GM12892 (cell line): ENCODE data around the gene BCL7C.

ENCODE experiments used
- POLR2A ChIP-seq: IDR thresholded peaks from 2 replicates; pipeline ENCODE4 v1.6.1; 2011; ENCODE audit warnings: low read depth, low read length, control low read depth
- POLR2AphosphoS5 ChIP-seq: IDR thresholded peaks from 2 replicates; pipeline ENCODE4 v1.6.1; 2011; ENCODE audit warnings: low read depth, low read length, control low read depth
- TAF1 ChIP-seq: IDR thresholded peaks from 2 replicates; pipeline ENCODE4 v1.6.1; 2011; ENCODE audit warnings: low read depth, mild to moderate bottlenecking, control low read depth, low read length, borderline replicate concordance

DNA sequence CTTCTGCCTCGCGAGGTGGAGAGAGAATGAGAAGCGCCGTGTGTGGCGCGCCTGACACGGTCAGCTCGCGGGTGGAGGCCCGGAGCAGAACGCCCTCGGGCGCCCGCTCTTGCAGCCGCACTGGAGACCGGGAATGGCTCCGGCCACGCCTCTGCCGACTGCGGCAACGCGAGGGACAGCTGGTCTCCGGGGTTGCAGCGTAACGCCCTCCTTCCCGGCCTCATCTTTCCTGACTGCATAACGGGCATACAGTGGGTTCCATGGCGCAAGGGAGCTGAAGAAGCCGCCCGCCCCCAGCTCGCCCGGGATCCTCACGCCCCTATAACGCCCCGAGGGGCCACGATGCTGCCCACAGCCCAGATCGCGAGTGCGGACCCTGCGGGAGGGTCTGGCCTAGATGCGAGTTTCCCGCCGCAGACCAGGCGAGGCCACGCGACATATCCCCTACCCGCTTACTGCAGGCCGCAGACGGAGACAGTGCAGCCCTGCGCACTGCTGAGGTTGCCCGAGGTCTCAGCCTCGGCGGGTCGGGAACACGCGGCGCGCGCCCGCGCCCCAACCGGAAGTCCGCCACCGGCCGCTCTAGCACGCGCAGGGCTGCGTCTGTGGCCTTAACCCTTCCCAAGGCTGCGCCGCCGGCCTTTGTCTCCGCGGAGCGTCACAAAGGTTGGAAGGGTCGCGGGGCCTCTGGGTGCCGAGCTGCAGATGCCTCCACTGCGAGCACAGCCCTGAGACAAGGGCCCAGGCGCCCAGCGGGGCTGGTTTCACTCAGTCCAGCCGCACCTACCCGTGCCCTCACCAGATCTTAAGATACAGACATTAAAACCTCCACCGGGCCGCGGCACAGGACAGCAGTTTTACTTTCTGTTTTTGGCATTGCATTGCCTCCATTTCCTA lies 18.8 kb downstream of the BCL7C start:
- TF ChIP-seq POLR2A: peak; percentile 98
- TF ChIP-seq POLR2AphosphoS5: peak; percentile 94
- peak; percentile 96 for TF ChIP-seq TAF1
